GM18951 (cell line): ENCODE results near the gene HDGFL1.

Source experiments
- POLR2A ChIP-seq: IDR thresholded peaks from 4 replicates; pipeline ENCODE4 v1.6.1; 2011; ENCODE audit warnings: mild to moderate bottlenecking; ENCODE audit not compliant: insufficient read length, insufficient read depth; ENCODE audit errors: extremely low read depth
- in situ Hi-C: fragments of 300-500 bp; cut with MboI; formaldehyde crosslinking; loops from one replicate; pipeline ENCODE4 v1.12.0; 2022; ENCODE audit warnings: low sequenced_read_pairs, mixed read lengths, inconsistent platforms; ENCODE audit not compliant: unreplicated experiment

HDGFL1 gene

DNA sequence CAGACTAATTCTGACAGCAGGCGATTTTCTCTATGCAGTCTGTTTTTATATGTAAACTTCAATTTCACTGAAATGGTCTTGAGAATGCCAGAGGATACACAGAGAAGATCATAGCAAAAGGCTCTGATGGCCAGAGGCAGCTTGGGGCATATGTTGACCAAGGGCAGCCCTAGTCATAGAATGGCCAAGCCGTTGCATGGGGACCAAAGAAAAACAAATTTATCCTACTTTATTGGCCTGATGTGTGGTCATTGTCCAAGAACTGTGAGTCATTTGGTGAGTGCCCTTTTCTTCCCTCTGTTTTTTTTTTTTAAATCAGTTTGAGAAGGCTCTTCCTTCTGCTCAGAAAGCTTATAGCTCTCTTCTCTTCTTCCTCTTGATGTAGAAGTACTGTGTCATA is 5.8 kb downstream of the HDGFL1 start:
- no peak for TF ChIP-seq POLR2A
- in situ Hi-C loops, result no loop called here

- no peak for TF ChIP-seq POLR2A
- in situ Hi-C loops, result no loop called here
Measured at GRCh38 chr6:22579439-22579838, 10.1 kb downstream of the HDGFL1 start.

DNA sequence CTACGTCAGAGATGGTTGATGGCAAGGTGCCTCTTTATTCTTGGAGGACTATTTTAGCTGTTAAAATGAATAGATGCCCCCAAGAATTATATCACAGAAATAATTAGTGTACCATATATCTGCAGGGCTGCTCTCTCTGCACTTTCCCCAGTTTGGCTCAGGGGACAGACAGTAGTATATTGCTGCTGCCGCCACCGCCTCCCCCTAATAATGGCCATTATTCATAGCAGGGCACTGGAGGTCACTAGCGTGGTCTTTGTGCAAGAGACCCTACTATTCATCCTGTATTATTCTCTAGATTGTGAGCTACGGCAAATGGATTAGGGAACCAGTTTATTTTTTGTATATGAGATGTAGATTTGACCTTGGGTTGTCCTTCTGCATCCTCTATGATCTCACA is 11.0 kb downstream of the HDGFL1 start:
- in situ Hi-C loops, result no loop called here
- TF ChIP-seq POLR2A, result no peak

DNA sequence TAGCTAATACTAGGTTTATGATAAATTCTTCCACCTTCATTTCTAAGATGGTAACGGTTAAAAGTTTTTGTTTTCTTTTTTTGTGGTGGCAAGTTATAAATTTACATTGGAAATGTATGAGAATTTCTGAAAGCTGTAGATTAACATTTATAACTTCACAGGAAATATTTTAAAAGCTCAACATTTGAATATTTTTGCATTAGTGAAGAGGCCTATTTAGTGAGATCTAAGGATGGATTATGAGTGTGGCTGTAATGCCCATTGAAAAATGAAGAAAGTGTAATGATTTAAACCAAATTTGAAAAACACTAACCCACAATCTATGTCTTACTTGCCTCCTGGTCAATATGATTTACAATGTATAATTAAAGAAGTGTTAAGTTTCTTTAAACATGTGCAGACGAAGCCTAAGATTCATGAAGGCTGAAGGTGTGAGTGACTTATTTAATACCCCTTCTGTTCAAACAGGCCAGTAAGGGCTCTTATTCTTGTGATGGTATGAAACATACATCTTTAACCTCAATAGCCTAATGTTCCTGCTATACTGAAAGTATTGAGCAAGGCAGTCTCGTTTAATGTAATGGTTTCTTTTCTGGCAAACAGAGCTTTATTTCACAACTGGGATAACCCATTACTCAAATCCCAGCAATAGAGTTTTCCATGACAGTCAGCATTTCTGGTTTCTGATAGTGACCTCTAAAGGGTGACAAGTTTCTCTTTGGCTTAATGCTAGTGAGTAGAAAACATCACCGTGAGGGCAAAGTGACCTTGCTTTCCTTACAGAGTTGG is 13.2 kb downstream of the HDGFL1 start:
- in situ Hi-C loops, result no loop called here
- TF ChIP-seq POLR2A, result no peak

GRCh38 chr6:22583230-22583629 is 13.9 kb downstream of the HDGFL1 start:
- in situ Hi-C loops, result no loop called here
- no peak for TF ChIP-seq POLR2A

GRCh38 chr6:22583927-22584326 is 14.6 kb downstream of the HDGFL1 start:
- in situ Hi-C loops, result no loop called here
- TF ChIP-seq POLR2A, result no peak

- no peak for TF ChIP-seq POLR2A
- in situ Hi-C loops, result no loop called here
Measured at GRCh38 chr6:22589118-22589517, 19.8 kb downstream of the HDGFL1 start.

DNA sequence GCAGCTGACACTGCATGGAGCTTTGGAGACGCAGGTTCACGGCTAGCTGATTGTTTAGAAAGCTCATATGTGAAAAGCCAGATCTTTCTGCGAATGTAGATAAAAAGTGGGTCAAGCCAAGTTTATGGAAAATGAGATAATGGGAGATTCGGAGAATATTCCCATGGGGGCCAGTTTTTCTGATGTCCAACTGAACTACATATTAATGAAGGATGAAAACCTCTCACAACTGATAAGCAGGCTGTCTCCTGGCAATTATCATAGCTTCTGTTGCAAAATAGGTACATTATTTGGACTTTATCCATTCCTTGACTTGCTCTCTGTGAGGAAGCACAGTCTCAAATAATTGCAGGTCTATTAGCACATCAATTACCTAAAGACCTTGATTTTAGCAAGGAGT is 21.1 kb downstream of the HDGFL1 start:
- in situ Hi-C loops, result no loop called here
- no peak for TF ChIP-seq POLR2A

DNA sequence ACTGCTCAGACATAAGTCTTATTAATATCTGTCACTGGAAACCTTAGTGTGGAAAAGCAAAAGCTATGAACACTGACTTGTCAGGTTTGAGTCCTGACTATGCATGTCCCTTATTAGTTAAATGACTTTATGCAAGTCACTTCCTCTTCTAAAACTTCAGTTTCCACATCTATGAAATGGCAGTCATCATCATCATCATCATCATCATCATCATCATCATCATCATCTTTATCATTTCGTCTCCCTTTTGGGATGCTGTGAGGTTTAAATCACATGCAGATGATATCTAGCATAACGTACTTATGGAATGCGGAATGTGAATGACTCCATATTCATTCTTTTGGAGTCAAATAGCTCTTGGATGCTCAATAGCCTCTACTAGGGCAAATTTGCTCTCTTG is 24.5 kb downstream of the HDGFL1 start:
- no peak for TF ChIP-seq POLR2A
- in situ Hi-C loops, result no loop called here

DNA sequence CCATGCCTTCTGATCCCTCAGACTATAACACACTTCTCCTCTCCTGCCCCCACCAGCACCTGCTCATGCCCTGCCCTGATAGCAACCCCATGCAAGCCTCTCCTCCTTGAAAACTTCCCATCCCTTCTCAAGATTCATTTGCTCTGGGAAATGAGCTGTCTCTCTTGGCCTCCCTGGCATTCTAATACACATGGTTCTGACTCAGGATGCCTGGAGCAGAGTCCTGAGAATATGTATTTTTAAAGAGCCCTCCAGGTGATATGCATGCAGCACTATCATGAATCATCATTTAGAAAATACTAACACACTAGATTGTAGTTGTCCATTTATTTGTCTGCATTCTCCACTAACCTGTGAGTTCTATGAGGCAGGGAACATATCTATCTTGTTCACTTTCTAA is 26.6 kb downstream of the HDGFL1 start:
- in situ Hi-C loops, result no loop called here
- no peak for TF ChIP-seq POLR2A

DNA sequence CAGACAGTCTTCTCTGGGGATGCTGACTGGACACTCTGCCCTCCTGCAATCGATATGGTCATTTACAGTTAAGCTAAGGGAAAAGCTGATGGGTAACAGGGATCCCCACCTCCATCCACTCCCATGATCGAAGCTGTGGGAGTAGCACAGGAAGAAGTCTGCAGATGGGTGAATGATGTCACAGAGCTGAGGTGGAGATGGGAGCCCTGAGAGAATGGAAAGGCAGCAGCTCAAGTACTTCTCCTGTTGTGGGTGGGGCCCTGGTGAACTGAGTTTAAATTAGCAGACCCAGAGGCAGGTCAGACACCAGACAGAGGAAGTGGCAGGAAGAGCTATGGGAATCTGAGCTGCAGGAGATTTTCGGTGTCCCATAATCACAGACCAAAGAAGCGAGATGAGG is 29.0 kb downstream of the HDGFL1 start:
- no peak for TF ChIP-seq POLR2A
- in situ Hi-C loops, result no loop called here

- in situ Hi-C loops, result no loop called here
- no peak for TF ChIP-seq POLR2A
Measured at GRCh38 chr6:22600059-22600458, 30.7 kb downstream of the HDGFL1 start.

DNA sequence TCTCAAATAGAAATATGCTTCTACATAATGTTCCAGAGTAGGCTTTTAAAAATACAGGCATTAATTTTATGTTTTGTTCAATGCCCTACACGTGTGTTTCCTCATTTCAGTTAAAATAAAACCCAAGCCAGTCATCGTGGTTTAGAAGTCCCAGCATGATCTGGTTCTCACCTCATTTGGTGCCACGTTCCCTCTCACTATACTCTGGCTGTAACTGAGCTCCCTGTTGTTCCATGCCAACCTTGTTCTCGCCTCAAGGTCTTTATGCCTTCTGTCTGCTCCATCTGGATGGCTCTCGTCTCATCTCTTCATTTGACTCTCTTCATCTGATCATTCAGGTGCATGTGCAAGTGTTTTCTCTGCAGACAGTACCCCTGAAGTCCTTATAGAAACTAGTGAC is 32.6 kb downstream of the HDGFL1 start:
- in situ Hi-C loops, result no loop called here

DNA sequence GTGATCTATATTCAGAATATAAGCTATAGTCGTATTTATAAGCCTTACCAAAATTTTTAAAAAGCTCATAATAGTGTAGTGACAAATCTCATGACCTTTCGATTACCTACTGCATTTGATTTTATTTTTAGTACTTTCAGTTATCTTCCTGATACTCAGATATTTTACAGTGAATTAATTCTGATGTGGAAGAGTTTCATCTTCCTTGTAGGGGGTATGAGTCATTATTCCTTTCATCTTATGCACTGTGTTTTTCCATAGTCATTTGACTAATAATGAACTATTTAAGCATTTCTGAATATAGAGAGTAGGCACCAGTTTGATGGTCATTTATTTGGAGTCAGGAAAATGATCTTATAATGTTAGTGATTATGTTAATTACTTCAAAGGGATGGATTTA is 36.4 kb downstream of the HDGFL1 start:
- in situ Hi-C loops, result no loop called here
- no peak for TF ChIP-seq POLR2A

More for the DNA sequence above, 32.6 kb downstream of the HDGFL1 start:
- no peak for TF ChIP-seq POLR2A
